DMS79 (cell line): ENCODE data around the gene RNF151.
"Not testable (repeated sequence)": the region's sequence is repeated elsewhere in the genome, so short reads cannot be mapped to it uniquely, and the experiment has no call there.

Source experiments
- DNase-seq: peaks from one replicate; lab custom pipeline; 2025; lab: John Stamatoyannopoulos, UW

Gene RNF151, protein sequence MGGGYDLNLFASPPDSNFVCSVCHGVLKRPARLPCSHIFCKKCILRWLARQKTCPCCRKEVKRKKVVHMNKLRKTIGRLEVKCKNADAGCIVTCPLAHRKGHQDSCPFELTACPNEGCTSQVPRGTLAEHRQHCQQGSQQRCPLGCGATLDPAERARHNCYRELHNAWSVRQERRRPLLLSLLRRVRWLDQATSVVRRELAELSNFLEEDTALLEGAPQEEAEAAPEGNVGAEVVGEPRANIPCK

DNA sequence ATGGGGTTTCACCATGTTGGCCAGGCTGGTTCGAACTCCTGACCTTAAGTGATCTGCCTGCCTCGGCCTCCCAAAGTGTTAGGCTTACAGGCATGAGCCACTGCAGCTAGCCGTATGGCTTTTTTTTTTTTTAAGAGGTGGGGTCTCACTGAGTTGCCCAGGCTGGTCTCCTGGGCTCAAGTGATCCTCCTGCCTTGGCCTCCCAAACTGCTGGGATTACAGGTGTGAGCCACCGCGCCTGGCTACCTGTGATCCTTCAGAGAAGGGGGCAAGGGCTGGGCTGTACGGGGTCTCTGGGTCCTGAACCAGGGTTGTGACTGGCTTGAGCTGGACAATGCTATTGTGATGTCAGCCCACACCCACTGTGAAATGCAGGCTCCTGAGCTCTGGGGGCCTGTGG is at the start of gene RNF151:
RNF151 (plus strand) TSS at position 397 of the 400 bp plus-strand sequence. CDS start 26 bp downstream, outside the sequence.
- no peak for DNase-seq

DNA sequence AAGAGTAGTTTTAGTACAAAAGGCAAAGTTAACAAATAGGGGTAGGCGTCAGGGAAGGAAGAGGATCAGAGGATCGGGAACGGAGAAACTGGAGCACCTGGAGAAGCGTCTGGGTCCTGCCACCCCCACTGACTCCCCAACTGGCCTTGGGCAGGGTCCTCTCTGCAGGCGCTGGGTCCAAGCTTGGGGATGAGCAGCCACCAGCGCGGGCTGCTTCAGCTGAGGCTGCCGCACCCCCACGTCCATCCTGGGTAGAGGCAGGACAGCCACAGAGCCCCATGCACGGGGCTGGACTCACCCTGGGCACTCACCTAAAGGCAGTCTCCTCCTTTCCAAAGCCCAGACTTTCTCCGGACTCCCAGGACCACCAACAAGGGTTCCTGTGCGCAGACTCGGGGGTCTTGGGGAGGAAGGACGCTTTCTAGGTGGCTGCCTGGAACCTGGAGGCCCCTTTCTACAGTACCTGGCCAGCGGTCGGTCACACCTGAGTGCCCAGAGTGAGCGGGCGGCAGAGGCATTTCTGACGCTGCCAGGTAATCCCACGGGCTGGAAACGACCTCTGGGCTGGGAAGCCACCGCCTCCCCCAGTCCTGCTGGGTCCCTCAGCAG is 49.5 kb upstream of the RNF151 start:
- DNase-seq: no peak

DNA sequence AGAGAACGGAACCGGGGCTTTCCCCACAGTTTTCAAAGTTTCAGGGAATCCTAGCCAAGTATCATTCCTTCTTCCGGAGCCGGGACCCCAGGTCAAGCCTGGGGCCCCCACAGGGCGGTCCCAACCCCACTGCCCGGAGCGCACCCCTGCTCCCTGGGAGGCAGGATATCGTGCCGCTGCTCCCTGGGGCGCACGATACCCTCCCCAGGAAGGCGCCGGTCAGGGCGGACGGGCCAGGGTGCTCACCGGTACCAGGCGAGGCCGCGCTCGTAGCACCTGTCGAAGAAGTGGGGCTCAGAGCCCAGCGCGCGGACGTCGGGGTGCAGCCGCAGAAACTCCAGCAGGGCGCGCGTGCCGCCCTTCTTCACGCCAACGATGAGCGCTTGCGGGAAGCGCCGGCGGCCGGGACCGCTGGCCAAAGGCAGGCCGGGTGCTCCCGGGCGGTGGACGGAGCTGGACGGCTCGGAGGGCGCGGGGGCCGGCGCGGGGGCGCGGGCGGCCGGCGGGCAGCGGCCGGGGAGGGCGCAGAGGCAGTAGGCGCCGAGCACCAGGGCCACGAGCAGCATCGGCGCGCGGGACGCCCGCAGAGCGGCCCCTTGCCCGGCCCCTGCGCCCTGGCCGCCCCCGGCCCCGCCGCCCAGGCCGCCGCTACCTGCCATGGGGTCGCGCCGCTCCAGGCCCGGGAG is 48.8 kb upstream of the RNF151 start:
- no peak for DNase-seq

DNA sequence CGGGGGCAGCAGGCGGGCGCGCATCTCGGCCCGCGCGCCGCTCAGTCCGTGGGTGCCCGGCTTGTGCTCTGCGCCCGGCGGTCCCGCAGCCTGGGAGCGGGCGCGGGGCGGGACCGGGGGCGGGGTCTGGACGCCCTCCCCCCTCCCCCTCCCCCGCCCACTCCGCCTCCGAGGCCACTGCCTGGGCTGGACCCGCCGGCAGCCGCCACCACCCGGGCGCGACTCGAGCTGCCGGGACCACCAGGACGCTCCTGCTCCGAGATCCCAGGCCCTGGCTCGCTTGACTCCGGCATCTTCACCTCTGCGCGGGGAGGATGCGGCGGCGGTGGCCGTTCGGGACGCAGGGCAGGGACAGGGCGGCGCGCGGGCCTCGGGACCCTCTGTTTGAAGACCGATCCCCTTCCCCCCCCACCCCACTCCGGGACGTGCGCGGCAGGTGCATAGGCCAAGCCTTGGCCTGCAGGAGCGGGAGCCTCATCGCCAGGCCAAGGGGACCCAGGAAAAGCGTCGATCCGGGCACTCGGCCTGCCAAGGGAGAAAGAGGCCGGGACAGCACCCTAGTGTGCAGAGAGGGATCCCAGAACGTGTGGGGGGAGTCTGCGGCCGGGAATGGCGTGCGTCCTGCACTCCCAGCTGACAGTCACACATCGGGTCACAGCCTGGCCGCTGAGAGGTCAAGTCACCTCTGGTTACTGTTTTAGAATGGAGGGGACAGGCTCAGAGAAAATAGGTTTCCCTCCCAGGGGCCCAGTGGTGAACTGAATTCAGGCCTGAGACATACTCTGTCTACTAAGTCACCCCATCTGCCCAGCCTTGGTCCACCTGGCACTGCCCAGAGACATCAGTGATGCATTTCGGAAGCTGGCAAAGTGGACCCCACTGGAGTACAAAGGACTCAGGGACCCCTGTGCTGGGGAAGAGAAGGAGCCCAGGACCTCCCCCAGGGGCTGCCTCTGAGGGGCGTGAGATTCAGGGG is 48.0 kb upstream of the RNF151 start, which contains the start of gene HS3ST6:
HS3ST6 (minus strand) TSS at position 65 of the 976 bp plus-strand sequence. CDS start 92 bp downstream, outside the sequence.
- DNase-seq: no peak

DNA sequence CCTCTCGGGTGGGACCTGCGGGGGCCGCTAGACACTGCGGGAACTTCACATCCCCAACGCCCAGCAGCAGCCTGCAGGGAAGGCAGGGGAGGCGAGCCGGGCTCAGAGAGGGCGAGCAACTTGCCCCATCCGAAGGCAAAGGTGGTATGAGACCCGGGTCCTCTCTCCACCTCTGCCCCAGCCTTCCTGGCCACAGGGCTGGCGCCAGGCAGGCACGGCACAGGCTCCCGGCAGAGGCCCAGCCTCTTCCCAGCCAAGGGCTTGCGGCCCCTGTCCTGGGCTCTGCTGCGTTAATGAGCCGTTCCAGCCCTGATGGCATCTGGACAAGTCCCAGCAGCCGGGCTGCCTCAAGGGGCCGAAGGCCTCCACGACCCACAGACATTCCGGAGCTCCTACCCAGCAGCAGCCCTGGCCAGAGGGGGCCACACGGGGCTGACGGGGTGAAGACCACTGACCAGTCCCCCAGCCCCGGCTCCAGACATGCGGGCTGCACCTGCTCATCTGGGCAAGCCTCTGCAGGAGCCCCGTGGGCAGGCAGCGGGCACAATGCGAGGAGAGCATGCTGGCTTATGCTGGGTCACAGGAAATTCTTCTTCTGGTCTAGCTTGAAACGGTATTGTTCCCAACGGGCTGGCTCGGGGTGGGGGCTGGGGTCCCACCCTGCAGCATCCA is 47.2 kb upstream of the RNF151 start:
- no peak for DNase-seq

DNA sequence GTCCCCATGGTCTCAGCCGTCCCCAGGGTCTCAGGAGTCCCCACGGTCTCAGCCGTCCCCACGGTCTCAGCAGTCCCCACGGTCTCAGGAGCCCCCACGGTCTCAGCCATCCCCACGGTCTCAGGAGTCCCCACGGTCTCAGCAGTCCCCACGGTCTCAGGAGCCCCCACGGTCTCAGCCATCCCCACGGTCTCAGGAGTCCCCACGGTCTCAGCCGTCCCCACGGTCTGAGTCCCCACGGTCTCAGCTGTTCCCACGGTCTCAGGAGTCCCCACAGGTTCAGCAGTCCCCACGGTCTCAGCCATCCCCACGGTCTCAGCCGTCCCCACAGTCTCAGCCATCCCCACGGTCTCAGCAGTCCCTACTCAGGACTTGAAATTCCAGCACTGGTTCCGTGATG is 46.5 kb upstream of the RNF151 start:
- DNase-seq: not testable (repeated sequence)

DNA sequence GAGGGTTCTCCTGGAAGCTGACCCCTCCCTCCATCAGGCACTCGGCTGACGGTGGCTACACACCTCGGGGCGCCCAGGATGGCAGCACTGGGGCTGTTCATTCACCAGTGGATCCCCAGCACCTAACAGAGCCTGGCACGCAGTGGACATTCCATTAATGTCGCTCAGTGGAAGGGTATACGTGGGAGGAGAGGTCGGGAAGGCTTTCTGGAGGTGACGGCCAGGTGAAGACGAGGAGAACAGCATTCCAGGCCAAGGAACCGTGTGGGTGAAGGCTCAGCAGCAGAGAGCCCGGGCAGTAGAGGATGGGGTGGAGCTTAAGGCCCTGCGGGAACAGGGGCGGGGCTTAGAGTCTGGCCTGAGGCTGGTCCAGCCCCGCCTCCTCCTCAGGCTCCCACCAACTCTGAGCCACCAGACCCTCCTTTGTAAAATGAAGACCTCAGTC is 45.9 kb upstream of the RNF151 start:
- DNase-seq: no peak

DNA sequence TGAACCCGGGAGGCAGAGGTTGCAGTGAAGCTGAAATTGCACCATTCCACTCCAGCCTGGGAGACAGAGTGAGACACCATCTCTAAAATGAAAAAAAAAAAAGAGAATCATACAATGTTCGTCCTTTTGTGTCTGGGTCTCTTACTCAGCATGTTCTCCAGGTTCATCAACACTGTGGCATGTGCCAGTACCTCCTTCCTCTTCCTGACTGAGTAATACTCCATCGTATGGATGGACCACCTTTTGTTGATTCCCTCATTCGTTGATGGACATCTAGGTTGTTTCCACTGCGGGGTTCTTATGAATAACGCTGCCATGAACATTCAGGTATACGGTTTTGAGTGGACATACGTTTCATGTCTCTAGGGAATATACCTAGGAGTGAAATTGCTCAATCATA is 44.3 kb upstream of the RNF151 start:
- no peak for DNase-seq

DNA sequence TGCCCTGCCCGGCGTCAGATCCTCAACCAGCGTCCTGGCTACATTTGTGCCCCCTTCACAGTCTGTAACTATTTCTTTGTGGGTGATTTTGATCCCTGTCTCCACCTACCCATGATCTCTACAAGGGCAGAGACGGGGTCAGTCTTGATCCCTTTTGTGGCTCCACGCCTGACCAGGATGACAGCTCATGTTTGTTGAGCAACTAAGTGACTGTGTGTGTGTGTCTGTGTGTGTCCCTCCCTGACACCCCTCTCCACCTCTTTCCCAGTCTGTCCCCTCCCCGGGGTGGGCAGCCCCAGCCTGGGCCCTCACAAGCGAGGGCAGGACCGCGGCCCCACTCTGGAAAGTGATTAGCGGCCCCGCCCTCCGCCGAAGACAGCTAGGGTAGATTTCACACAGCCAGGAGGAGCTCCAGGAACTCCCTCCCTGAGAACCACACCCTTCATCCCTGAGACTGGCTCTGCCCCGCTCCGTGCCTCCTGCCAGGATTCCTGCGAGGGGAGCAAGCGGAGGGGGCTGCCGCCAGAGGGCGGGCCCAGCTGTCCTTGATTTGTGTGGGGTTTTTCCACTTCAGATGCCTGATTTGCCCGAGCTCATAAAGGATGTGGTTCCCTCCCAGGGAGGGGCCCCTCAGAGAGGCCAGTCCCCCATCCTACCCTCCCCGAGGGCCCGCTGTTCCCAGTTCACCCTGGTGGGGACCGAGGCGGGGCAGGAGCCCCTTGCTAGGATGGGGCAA is 43.2 kb upstream of the RNF151 start:
- no peak for DNase-seq

DNA sequence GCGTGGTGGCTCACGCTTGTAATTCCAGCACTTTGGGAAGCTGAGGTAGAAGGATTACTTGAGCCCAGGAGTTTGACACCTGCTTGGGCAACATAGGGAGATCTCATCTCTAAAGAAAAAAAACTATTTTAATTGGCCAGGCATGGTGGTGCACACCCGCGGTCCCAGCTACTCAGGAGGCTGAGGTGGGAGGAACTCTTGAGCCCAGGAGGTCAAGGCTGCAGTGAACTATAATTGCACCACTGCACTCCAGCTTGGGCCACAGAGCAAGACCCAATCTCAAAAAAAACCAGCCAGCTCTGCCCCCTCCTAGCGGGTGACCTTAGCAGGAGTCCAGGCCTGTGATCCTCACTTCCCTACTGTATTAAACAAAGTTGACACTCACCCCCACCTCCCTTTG is 42.6 kb upstream of the RNF151 start:
- DNase-seq: no peak

DNA sequence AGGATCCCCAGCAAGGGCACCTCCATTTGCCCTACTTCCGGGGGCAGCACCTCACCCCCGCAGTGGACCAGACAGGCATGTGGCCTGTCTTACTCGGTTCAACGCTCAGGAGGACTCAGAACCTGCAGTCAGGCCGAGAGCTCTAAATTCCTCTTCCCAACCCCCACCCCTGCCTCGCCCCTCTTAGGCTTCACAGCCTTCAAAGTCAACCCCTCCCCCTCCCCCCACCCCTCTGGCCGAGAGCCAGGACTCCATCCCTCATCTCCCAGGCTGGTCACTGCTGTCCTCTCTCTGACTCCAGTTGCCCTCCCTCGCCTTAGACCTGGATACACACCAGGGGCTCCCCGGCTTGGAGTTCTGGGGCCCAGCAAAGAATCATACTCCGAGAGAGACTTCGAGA is 40.4 kb upstream of the RNF151 start:
- DNase-seq: no peak

DNA sequence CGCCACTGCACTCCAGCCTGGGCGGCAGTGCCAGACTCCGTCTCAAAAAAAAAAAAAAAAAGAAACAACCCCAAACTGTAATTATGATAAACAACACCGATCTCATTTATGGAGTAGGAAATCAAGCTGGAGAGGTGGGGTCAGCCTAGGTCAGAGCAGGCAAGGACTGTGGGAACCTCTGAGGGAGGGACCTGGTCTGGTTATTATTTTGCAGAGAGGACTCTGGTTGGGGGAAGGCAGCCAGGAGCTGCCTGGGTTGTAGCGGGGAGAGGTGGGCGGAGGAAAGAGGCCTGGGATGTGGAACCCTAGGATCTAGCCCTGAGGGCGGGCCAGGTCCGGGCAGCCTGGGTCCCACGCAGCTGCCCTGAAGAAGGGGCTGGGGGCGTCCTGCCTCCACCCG is 37.6 kb upstream of the RNF151 start:
- DNase-seq: no peak

DNA sequence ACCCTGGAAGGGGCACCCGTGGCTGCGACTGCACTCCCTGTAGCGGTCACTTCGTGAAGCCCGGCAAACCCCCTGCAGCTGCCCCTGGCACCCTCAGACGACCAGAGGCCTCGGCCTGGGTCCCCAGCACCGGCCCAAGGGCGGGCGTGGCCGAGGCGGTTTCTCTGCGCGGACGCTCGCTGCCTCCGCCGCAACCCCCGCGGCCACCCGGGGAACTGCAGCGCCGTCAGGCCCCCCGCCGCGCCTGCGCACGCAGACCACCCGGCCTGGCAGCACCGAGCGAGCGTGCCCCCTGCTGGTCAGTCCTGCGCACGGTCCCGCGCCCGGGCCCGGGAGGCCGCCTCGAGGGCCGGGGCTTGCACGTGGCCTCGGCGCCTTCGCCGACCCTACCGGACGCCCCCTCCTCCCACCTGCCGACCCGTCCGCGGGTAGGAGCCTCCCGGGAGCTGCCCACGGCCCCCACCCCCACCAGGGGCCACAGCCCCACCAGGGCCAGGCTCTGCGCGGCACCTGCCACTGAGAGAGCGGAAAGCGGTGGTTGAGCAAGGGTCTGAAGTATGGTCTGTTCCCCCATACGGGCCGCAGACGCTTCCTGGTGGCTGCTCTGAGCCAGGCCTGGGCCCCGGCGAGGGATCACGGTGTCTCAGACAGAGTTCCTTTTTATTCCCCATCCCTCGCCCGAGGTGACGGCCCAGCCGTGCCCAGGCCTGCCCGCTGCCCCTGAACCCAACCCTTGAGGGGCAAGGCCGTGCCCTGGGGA is 36.9 kb upstream of the RNF151 start:
- DNase-seq: peak; percentile 41

DNA sequence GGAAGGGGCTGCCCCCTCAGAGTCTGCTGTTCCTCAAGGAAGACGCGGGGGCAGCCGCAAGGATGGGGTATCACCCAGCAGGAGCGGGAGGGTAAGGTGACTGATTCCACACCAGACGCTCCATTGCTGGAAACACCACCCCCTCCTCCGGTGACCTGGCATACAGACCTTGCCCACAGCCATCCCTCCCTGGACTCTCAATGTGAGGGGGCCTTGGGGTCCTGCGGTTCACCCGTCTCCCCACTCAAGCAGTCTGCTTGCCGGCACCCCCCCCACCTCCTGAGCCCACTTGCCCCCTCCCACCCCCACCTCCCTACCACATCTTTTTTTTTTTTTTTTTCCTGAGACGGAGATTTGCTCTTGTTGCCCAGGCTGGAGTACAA is 36.3 kb upstream of the RNF151 start:
- DNase-seq: no peak

DNA sequence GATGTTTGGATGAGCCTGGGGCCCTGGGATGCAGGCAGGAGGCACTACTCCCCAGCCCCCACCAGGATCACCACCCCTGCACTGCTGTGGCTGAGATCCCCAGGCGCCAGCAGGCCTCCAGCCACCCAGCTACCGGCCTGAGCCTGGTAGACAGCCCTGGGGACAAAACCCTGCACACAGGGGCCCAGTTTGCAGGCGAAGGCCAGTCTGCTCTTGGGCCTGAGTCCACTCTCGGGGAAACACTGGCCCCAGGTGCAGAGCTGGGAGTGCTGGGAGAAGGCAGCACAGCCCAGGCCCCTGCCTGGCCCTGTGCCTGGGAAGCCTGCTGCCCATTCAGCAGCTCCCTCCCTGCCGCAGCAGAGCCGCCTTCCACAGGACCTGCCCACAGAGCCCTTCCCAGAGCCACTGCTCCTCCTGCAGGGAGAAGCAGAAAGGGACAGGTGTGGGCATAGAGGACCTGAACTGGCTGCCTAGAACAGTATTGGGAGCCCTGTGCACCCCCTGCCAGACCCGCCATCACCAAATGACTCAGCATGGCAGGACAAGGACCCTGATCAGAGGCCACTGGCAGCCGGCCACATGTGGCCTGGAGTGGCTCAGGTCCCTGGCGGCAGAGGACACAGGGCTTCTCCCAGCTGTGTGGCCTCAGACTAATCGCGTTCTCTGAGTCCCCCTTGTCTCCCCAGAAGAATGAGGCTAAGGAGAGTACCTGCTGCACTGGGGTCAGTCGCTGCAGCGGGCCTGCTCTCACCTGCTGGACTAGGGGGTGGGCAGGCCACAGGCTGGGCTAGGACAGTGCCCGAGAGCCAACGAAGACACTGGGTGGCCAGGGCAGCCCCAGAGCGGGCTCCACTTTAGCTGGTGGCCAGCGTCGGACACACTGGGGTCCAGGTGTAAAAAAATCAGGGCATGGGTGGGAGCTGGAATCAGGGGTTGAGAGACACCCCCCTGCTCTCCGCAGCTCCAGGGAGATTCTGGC is 34.3 kb upstream of the RNF151 start:
- DNase-seq: no peak

DNA sequence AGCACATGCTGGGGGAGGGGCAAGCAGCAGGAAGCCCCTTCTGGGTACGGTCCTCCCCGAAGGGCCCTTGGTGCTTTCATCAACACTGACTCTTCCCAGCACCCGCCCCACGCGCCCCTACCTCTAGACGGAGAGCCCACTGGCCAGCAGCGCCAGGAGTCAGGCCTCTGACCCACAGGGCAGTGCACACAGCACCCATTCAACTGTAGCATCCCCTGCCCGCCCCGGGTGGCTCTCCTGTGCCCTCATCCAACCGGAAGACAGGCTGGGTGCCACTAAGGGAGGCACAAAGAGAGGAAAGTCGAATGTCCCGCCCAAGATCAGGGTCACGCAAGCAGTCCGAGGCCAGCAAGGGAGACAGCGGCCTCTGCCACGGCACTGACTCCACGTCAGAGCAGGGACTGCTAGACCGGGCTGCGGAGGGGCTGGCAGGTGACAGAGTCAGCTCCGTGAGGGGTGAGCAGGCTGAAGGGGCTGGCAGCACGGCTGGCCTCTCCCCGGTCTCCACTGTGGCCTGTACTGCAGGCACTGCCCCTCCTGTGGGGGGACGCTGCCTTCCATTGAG is 33.5 kb upstream of the RNF151 start:
- DNase-seq: no peak

DNA sequence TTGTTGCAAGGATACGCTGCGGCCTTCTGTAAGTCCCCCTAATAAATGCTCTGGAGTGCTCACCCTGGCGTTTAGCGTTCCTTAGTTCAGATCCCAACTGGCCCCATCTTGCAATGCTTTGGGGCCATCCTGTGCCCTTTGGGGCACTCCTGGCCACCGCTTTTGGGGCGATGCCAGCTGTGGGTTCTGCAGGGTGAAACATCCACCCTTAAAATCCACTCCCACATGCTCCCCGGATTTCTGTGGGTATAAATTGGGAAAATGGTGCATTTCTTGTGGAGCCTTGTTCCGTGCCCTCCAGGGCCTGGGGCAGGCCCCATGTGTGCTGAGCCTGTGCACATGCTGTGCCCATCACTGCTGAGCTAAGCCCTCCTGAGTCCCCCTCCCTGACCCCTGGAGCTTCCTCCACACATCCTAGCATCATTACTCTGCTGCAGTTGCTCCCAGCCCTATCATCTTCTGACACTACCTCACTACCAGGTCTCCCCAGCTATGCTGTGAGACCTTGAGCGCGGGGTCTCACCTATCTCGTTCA is 29.6 kb upstream of the RNF151 start:
- DNase-seq: no peak

DNA sequence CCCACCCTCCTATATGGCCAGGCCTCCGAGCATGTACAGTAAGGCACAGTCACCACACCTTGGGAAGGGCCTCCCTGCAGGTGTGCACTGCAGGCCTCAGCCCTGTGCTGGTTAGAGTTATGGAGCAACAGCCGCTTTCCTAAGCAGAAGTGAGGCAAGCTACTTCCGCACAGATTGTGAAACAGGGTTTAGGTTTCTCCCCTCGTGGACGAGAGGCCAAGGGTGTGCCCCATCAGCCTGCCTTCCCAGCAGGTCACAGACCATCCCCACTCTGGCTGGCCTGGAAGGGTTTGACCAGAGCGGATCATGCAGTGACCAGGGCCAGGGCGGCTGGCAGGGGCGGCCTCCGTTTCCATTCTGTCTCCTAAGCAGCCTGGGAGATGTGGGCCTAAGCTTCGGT is 28.3 kb upstream of the RNF151 start:
- DNase-seq: no peak
